ENCODE results near the gene EXOC2.

GRCh38 chr6:703552-703951 is 10.6 kb upstream of the EXOC2 start:
- TF ChIP-seq, protein P1, sequence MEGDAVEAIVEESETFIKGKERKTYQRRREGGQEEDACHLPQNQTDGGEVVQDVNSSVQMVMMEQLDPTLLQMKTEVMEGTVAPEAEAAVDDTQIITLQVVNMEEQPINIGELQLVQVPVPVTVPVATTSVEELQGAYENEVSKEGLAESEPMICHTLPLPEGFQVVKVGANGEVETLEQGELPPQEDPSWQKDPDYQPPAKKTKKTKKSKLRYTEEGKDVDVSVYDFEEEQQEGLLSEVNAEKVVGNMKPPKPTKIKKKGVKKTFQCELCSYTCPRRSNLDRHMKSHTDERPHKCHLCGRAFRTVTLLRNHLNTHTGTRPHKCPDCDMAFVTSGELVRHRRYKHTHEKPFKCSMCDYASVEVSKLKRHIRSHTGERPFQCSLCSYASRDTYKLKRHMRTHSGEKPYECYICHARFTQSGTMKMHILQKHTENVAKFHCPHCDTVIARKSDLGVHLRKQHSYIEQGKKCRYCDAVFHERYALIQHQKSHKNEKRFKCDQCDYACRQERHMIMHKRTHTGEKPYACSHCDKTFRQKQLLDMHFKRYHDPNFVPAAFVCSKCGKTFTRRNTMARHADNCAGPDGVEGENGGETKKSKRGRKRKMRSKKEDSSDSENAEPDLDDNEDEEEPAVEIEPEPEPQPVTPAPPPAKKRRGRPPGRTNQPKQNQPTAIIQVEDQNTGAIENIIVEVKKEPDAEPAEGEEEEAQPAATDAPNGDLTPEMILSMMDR (optimal IDR thresholded peaks at IDR 0.05 in 1 of 3, IDR thresholded peaks at IDR 0.05 in 1 of 3, conservative IDR thresholded peaks at IDR 0.05 in 1 of 3; ENCODE audit: extremely low read depth in 1 of 3, insufficient read depth in 2 of 3, low read length in 3 of 3), result no peak
- TF ChIP-seq EZH2 (IDR thresholded peaks at IDR 0.05; ENCODE audit: low read length), result no peak

Measured in keratinocyte (primary cell).